Fibroblast of villous mesenchyme (primary cell): ENCODE data around the gene COL13A1. TPM values are rescaled to one million over a fixed set of nuclear protein-coding genes. Genes with fewer than 3 reads are reported as not detected.

Experiments used
- DNase-seq: peaks from one replicate; pipeline ENCODE4 v3.0.0-alpha.2; 2010; ENCODE audit warnings: low read depth
- H3K4me3 ChIP-seq: 2 replicates; pipeline ENCODE4 v1.5.1; 2011; ENCODE audit warnings: low read depth, mild to moderate bottlenecking, low read length
- total RNA-seq: library from RNA; depleted of rRNA; stranded (reverse); fragments of >200 nt; gene quantifications from 2 replicates; pipeline ENCODE4 v1.2.3, GENCODE V29; 2012
- TF ChIP-seq, protein P1 (sequence below): IDR thresholded peaks from 2 replicates; pipeline ENCODE4 v1.5.1; 2012; ENCODE audit warnings: low read depth, mild to moderate bottlenecking, low read length; ENCODE audit not compliant: insufficient read depth

COL13A1 gene
- total RNA-seq, 1 donor, result 3.5 TPM

GRCh38 chr10:69911613-69912528, 110.2 kb downstream of the COL13A1 start:
- TF ChIP-seq, protein P1, sequence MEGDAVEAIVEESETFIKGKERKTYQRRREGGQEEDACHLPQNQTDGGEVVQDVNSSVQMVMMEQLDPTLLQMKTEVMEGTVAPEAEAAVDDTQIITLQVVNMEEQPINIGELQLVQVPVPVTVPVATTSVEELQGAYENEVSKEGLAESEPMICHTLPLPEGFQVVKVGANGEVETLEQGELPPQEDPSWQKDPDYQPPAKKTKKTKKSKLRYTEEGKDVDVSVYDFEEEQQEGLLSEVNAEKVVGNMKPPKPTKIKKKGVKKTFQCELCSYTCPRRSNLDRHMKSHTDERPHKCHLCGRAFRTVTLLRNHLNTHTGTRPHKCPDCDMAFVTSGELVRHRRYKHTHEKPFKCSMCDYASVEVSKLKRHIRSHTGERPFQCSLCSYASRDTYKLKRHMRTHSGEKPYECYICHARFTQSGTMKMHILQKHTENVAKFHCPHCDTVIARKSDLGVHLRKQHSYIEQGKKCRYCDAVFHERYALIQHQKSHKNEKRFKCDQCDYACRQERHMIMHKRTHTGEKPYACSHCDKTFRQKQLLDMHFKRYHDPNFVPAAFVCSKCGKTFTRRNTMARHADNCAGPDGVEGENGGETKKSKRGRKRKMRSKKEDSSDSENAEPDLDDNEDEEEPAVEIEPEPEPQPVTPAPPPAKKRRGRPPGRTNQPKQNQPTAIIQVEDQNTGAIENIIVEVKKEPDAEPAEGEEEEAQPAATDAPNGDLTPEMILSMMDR, result no peak
- no peak overlapping the region for H3K4me3 ChIP-seq
- DNase-seq, result no peak

DNA sequence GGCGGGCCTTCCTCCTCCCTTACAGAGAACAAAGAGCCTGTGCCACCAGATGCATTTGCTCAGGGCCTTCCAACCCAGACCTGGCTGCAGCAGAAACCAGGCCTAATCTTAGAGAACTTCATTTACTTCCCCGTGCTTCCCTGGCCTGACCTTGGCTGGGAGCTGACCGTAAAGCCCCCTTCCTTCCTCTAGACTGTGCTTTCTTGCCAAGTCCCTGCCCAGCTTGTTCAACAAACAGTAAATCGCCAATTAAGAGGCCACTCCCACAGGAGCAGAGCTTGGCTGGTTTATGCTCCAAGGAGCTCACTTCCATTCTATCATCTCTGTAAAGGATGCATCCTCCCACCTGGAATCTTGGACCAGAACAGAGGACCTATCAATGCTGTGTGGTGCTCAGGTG, 110.9 kb downstream of the COL13A1 start:
- no peak overlapping the region for H3K4me3 ChIP-seq
- TF ChIP-seq, protein P1, result no peak
- peak; percentile 34 for DNase-seq

GRCh38 chr10:69913606-69914382, 112.1 kb downstream of the COL13A1 start:
- DNase-seq, result no peak
- H3K4me3 ChIP-seq, result no peak overlapping the region
- TF ChIP-seq, protein P1, result no peak

DNA sequence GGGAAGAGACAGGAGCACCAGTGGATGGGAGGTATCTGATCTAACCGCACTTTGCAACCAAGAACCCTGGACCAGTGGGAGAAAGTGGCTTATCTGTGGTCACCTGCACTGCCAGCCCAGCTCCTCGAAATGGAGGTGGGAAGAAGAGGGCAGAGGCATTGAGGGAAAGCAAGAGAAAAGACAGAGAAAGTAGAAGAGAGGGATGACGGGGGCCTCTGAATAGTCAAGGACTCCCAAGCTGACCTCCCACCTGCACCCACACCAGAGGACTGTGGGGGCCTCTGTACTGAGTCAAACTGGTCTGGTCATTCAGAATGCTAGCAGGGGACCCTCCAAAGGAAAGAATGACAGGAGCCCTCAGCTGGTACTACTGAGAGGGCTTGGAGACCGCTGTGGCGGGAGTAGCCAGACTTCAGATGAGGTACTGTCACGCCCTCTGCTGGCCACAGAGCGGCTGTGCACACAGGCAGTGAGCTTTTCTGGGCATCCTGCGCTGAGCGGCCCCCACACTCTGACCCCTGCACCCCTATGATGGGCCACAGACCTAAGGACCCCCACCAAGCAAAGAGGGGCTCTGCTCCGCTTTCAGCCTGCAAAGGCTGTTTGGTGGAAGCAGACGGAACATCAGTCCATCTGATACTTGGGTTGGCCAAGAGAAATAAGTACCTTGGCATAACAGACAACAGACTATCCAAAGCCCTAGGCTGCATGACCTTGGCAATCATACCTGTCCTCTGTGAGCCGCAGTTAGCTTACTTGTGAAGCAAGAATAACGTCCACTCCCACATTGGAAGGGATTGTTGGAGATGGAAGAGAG, 112.9 kb downstream of the COL13A1 start:
- peak; percentile 69 for DNase-seq
- H3K4me3 ChIP-seq, result no peak overlapping the region
- TF ChIP-seq, protein P1, result peak; percentile 93

DNA sequence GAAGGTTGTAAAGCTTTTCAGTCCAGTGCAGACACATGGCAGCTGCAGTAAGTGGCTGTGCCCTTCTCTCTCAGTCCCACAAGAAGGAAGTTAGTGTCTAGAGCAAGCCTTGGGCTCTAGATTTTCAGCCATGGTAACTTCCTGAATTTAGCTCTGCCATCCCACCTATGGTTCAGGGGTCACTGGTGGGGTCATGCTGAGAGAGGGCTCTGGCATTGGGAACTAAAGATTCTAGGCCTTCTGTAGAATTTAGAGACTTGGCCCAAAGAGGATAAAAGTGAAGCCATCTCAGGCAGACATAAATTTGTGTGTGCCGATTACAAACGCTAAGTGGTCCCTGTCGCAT, 113.5 kb downstream of the COL13A1 start:
- TF ChIP-seq, protein P1, result no peak
- DNase-seq, result no peak
- H3K4me3 ChIP-seq, result no peak overlapping the region

GRCh38 chr10:69916118-69916517, 114.4 kb downstream of the COL13A1 start:
- TF ChIP-seq, protein P1, result no peak
- no peak overlapping the region for H3K4me3 ChIP-seq
- no peak for DNase-seq
